GM08714 (cell line): ENCODE results near the gene NME7.
"Not testable (repeated sequence)": the region's sequence is repeated elsewhere in the genome, so short reads cannot be mapped to it uniquely, and the experiment has no call there.

Experiments used
- H3K4me3 ChIP-seq: fragments of 200-500 bp; sonication (Bioruptor generic); 2 replicates; pipeline ENCODE4 v1.5.1; 2014; ENCODE audit warnings: mild to moderate bottlenecking, low read length, inconsistent platforms
- ZNF274 ChIP-seq: IDR thresholded peaks from 2 replicates; pipeline ENCODE4 v1.6.1; 2012; ENCODE audit warnings: mild to moderate bottlenecking, low read depth, low read length

Gene NME7

GRCh38 chr1:169132512-169133227 is 234.9 kb downstream of the NME7 start:
- no peak for TF ChIP-seq ZNF274
- no peak overlapping the region for H3K4me3 ChIP-seq

- no peak overlapping the region for H3K4me3 ChIP-seq
- TF ChIP-seq ZNF274, result no peak
These were observed 236.9 kb downstream of the NME7 start for GRCh38 chr1:169130683-169131082.

GRCh38 chr1:169129109-169129784 is 238.3 kb downstream of the NME7 start:
- no peak for TF ChIP-seq ZNF274
- H3K4me3 ChIP-seq, result no peak overlapping the region

- no peak for TF ChIP-seq ZNF274
- H3K4me3 ChIP-seq, result no peak overlapping the region
These were observed 239.0 kb downstream of the NME7 start for GRCh38 chr1:169128562-169128961.

GRCh38 chr1:169127305-169127704 is 240.3 kb downstream of the NME7 start:
- no peak overlapping the region for H3K4me3 ChIP-seq
- no peak for TF ChIP-seq ZNF274

GRCh38 chr1:169126335-169126734 is 241.3 kb downstream of the NME7 start:
- H3K4me3 ChIP-seq, result no peak overlapping the region
- TF ChIP-seq ZNF274, result no peak

- H3K4me3 ChIP-seq, result not testable (repeated sequence)
These were observed 242.0 kb downstream of the NME7 start for GRCh38 chr1:169125597-169125996.

- H3K4me3 ChIP-seq, result no peak overlapping the region
- no peak for TF ChIP-seq ZNF274
These were observed 243.1 kb downstream of the NME7 start for GRCh38 chr1:169124459-169124858.

GRCh38 chr1:169122976-169123375 is 244.6 kb downstream of the NME7 start:
- H3K4me3 ChIP-seq, result no peak overlapping the region
- no peak for TF ChIP-seq ZNF274

- no peak overlapping the region for H3K4me3 ChIP-seq
- no peak for TF ChIP-seq ZNF274
These were observed 246.3 kb downstream of the NME7 start for GRCh38 chr1:169121146-169121923.

GRCh38 chr1:169120066-169120465 is 247.5 kb downstream of the NME7 start:
- TF ChIP-seq ZNF274, result no peak
- H3K4me3 ChIP-seq, result no peak overlapping the region

GRCh38 chr1:169119405-169119804 is 248.2 kb downstream of the NME7 start:
- no peak overlapping the region for H3K4me3 ChIP-seq

GRCh38 chr1:169118227-169118626 is 249.4 kb downstream of the NME7 start:
- TF ChIP-seq ZNF274, result no peak
- H3K4me3 ChIP-seq, result no peak overlapping the region

More at GRCh38 chr1:169119405-169119804, 248.2 kb downstream of the NME7 start:
- TF ChIP-seq ZNF274, result no peak

GRCh38 chr1:169117599-169117998 is 250.0 kb downstream of the NME7 start:
- H3K4me3 ChIP-seq, result no peak overlapping the region
- TF ChIP-seq ZNF274, result no peak

- no peak overlapping the region for H3K4me3 ChIP-seq
- TF ChIP-seq ZNF274, result no peak
These were observed 250.6 kb downstream of the NME7 start for GRCh38 chr1:169117014-169117413.
